GM21737 (cell line): ENCODE results near the gene CSKMT.

ENCODE experiments used
- ATAC-seq: cut with Tn5 transposase; IDR thresholded peaks from one replicate; pipeline ENCODE4 v1.9.1; 2021; ENCODE audit warnings: mild to moderate bottlenecking, moderate library complexity; ENCODE audit not compliant: unreplicated experiment

The CSKMT gene

GRCh38 chr11:62715150-62716130 lies 50.3 kb downstream of the CSKMT start:
- no peak for ATAC-seq

- ATAC-seq: no peak
Observed at GRCh38 chr11:62716206-62716605, 51.1 kb downstream of the CSKMT start.

GRCh38 chr11:62716816-62717215 lies 51.7 kb downstream of the CSKMT start:
- ATAC-seq: no peak
